DOHH2 (cell line): ENCODE measurements around the gene PHLDA1.

Experiments used
- H3F3A ChIP-seq: fragments of 200-600 bp; sonication (generic), shearing (Covaris generic); 2 replicates; pipeline ENCODE4 v1.6.0; 2016; ENCODE audit warnings: antibody characterized with exemption, mild to moderate bottlenecking; ENCODE audit not compliant: control insufficient read depth, insufficient read depth
- H3K27ac ChIP-seq: fragments of 200-600 bp; sonication (generic); 2 replicates; pipeline ENCODE4 v1.5.1; 2014; ENCODE audit warnings: low read depth, mild to moderate bottlenecking, low read length, moderate library complexity
- H3K27me3 ChIP-seq: fragments of 200-600 bp; sonication (generic); 2 replicates; pipeline ENCODE4 v1.6.1; 2014; ENCODE audit warnings: mild to moderate bottlenecking, low read length, mixed read lengths; ENCODE audit not compliant: control insufficient read depth
- H3K36me3 ChIP-seq: fragments of 200-600 bp; sonication (generic); 2 replicates; pipeline ENCODE4 v1.6.1; 2014; ENCODE audit warnings: mild to moderate bottlenecking, low read length, moderate library complexity, mixed read lengths; ENCODE audit not compliant: control insufficient read depth
- H3K4me1 ChIP-seq: fragments of 200-600 bp; sonication (generic); 2 replicates; pipeline ENCODE4 v1.6.1; 2014; ENCODE audit warnings: mild to moderate bottlenecking, low read length, mixed read lengths; ENCODE audit not compliant: control insufficient read depth
- H3K4me2 ChIP-seq: fragments of 200-600 bp; sonication (generic); 2 replicates; pipeline ENCODE4 v1.6.0; 2014; ENCODE audit warnings: mild to moderate bottlenecking, low read length, moderate library complexity
- H3K4me3 ChIP-seq: fragments of 200-600 bp; sonication (generic); 2 replicates; pipeline ENCODE4 v1.5.1; 2014; ENCODE audit warnings: mild to moderate bottlenecking, low read length, mixed read lengths
- H3K79me2 ChIP-seq: fragments of 200-600 bp; sonication (generic); 2 replicates; pipeline ENCODE4 v1.6.1; 2014; ENCODE audit warnings: mild to moderate bottlenecking, low read length, mixed read lengths; ENCODE audit not compliant: control insufficient read depth
- H3K9me2 ChIP-seq: fragments of 200-600 bp; sonication (generic); replicated peaks from 2 replicates; pipeline ENCODE4 v1.6.1; 2014; ENCODE audit warnings: mild to moderate bottlenecking, low read length, mixed read lengths; ENCODE audit not compliant: control insufficient read depth
- H3K9me3 ChIP-seq: fragments of 200-600 bp; sonication (generic); 2 replicates; pipeline ENCODE4 v1.6.1; 2014; ENCODE audit warnings: antibody characterized with exemption, low read length, mixed read lengths; ENCODE audit not compliant: control insufficient read depth, insufficient read depth
- H4K20me1 ChIP-seq: fragments of 200-600 bp; sonication (generic); 2 replicates; pipeline ENCODE4 v1.6.0; 2014; ENCODE audit warnings: low read depth, mild to moderate bottlenecking, antibody characterized with exemption, low read length, moderate library complexity; ENCODE audit not compliant: control insufficient read depth, insufficient read depth
- EZH2phosphoT487 ChIP-seq: fragments of 200-600 bp; sonication (generic); IDR thresholded peaks from 2 replicates; pipeline ENCODE4 v1.6.1; 2017; ENCODE audit warnings: borderline replicate concordance, mild to moderate bottlenecking, antibody characterized with exemption, low read length, moderate library complexity, mixed read lengths
- TF ChIP-seq, protein P1 (sequence below): fragments of 200-600 bp; sonication (generic); IDR thresholded peaks from one replicate; pipeline ENCODE4 v1.5.1; 2014; ENCODE audit warnings: antibody characterized with exemption, mild to moderate bottlenecking, low read depth, low read length; ENCODE audit not compliant: poor library complexity, severe bottlenecking

Gene PHLDA1

DNA sequence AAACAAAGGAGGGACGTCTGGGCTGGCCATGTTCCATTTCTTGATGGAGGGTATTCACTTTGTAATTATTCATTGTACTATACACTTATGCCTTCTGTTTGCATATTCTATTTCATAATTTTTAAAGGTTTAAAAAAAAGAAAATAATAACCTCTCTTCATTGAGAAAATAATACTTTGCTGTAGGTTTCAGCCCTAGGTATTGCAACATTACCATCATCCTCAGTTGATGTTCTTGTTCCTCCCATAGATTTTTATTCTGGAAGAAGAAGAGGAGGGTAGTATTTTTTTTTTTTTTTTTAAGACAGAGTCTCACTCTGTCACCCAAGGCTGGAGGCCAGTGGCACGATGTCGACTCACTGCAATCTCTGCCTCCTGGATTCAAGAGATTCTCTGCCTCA is 54.7 kb downstream of the PHLDA1 start:
- H3K36me3 ChIP-seq: no peaks in the 10 kb centered on the region
- peaks cover 5% of the 10 kb centered on the region for H3K27me3 ChIP-seq
- TF ChIP-seq, protein P1, sequence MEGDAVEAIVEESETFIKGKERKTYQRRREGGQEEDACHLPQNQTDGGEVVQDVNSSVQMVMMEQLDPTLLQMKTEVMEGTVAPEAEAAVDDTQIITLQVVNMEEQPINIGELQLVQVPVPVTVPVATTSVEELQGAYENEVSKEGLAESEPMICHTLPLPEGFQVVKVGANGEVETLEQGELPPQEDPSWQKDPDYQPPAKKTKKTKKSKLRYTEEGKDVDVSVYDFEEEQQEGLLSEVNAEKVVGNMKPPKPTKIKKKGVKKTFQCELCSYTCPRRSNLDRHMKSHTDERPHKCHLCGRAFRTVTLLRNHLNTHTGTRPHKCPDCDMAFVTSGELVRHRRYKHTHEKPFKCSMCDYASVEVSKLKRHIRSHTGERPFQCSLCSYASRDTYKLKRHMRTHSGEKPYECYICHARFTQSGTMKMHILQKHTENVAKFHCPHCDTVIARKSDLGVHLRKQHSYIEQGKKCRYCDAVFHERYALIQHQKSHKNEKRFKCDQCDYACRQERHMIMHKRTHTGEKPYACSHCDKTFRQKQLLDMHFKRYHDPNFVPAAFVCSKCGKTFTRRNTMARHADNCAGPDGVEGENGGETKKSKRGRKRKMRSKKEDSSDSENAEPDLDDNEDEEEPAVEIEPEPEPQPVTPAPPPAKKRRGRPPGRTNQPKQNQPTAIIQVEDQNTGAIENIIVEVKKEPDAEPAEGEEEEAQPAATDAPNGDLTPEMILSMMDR: no peak
- no peak for TF ChIP-seq EZH2phosphoT487
- no peaks in the 10 kb centered on the region for H4K20me1 ChIP-seq
- no peak overlapping the region for H3K4me3 ChIP-seq
- H3K27ac ChIP-seq: no peak overlapping the region
- no peaks in the 10 kb centered on the region for H3K4me1 ChIP-seq
- no peaks in the 10 kb centered on the region for H3K9me3 ChIP-seq
- H3K4me2 ChIP-seq: no peak overlapping the region
- no peaks in the 10 kb centered on the region for H3F3A ChIP-seq
- H3K9me2 ChIP-seq: no peaks in the 10 kb centered on the region
- H3K79me2 ChIP-seq: no peaks in the 10 kb centered on the region

DNA sequence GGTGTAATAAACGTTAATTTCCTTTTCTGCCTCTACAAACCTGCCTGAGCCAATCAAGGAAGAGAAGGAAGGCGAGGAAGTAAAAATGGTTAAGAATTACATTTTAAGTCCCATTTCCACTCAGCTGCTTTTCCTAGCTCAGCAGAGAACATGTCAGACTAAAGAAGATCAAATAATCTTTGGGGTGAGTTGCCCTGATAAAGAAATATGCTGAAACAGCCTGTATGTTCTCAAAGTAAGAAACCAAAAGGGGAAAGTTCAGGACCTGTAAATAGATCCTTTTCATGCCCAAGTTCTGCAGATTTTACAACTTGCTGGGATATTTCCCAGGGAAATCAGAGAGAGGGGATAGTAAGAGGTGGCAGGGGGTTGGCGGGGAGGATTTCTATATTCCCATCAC is 55.5 kb downstream of the PHLDA1 start:
- H3K27ac ChIP-seq: no peak overlapping the region
- no peaks in the 10 kb centered on the region for H4K20me1 ChIP-seq
- TF ChIP-seq, protein P1: no peak
- TF ChIP-seq EZH2phosphoT487: no peak
- no peaks in the 10 kb centered on the region for H3F3A ChIP-seq
- H3K4me2 ChIP-seq: no peak overlapping the region
- no peaks in the 10 kb centered on the region for H3K9me3 ChIP-seq
- H3K4me3 ChIP-seq: no peak overlapping the region
- H3K27me3 ChIP-seq: no peaks in the 10 kb centered on the region
- H3K79me2 ChIP-seq: no peaks in the 10 kb centered on the region
- no peaks in the 10 kb centered on the region for H3K9me2 ChIP-seq
- no peaks in the 10 kb centered on the region for H3K4me1 ChIP-seq
- no peaks in the 10 kb centered on the region for H3K36me3 ChIP-seq

DNA sequence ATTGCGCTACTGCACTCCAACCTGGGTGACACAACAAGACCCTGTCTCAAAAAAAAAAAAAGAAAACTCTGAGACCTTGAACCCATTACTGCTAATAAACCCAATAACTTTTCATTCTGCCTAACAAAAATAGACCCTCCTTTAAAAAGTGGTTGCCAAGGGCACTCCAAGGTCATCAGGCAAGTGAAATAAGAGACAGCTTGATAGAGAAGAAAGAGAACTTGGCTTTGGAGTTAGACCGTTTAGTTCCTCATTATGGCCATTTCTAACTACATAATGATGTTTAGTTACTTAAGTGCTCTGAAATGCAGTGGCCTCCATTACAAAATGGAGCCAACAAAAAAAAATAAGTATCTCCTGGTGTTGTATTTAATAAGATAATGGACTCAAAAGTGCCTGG is 55.9 kb downstream of the PHLDA1 start:
- TF ChIP-seq EZH2phosphoT487: no peak
- TF ChIP-seq, protein P1: no peak
- no peaks in the 10 kb centered on the region for H3K9me3 ChIP-seq
- no peak overlapping the region for H3K4me3 ChIP-seq
- H3K27me3 ChIP-seq: no peaks in the 10 kb centered on the region
- no peaks in the 10 kb centered on the region for H3K36me3 ChIP-seq
- no peaks in the 10 kb centered on the region for H4K20me1 ChIP-seq
- H3K9me2 ChIP-seq: no peaks in the 10 kb centered on the region
- H3K4me2 ChIP-seq: no peak overlapping the region
- no peaks in the 10 kb centered on the region for H3F3A ChIP-seq
- no peaks in the 10 kb centered on the region for H3K79me2 ChIP-seq
- H3K27ac ChIP-seq: no peak overlapping the region
- no peaks in the 10 kb centered on the region for H3K4me1 ChIP-seq
